H1 (cell line): ENCODE data around the gene SNRPD3. TPM values are rescaled to one million over a fixed set of nuclear protein-coding genes. Genes with fewer than 3 reads are reported as not detected.

Source experiments
- CTCF ChIA-PET: fragments of 300-600 bp; sonication (Branson Sonifier 250); formaldehyde crosslinking; loops from one replicate; lab custom pipeline; 2021; ENCODE audit not compliant: partially characterized antibody; lab: Charles Lee
- POLR2A ChIA-PET: fragments of 300-600 bp; sonication (Branson Sonifier 250); formaldehyde crosslinking; loops from one replicate; lab custom pipeline; 2021; ENCODE audit warnings: inconsistent platforms; ENCODE audit not compliant: partially characterized antibody; lab: Charles Lee
- DNase-seq, 2 experiments: peaks; one replicate each; pipeline versions ENCODE4 v3.0.0 to v3.0.0-alpha.2; 2010 to 2022; ENCODE audit warnings: low spot score in 2 of 2, low read depth in 1 of 2, mixed read lengths in 1 of 2
- FAIRE-seq: peaks from 2 replicates; lab custom pipeline; 2011; peaks lifted over from hg19 to GRCh38; lab: Jason Lieb, UNC
- H2AFZ ChIP-seq: 2 replicates; pipeline ENCODE4 v1.8.1; 2012; ENCODE audit warnings: low read length, inconsistent platforms
- H2AK5ac ChIP-seq: 2 replicates; pipeline ENCODE4 v1.6.1; 2013; ENCODE audit warnings: low read depth, low read length
- H2BK120ac ChIP-seq: replicated peaks from 2 replicates; pipeline ENCODE3; 2013; ENCODE audit warnings: low read depth, low read length, inconsistent platforms
- H2BK12ac ChIP-seq: 2 replicates; pipeline ENCODE4 v1.6.1; 2013; ENCODE audit warnings: low read depth, low read length
- H2BK15ac ChIP-seq: 2 replicates; pipeline ENCODE4 v1.6.1; 2013; ENCODE audit warnings: low read length
- H2BK20ac ChIP-seq: 2 replicates; pipeline ENCODE4 v1.6.1; 2013; ENCODE audit warnings: low read length
- H2BK5ac ChIP-seq: 2 replicates; pipeline ENCODE4 v1.6.1; 2013; ENCODE audit warnings: low read depth, low read length
- H3K14ac ChIP-seq: 2 replicates; pipeline ENCODE4 v1.6.1; 2013; ENCODE audit warnings: inconsistent platforms; ENCODE audit not compliant: insufficient read length
- H3K18ac ChIP-seq: 2 replicates; pipeline ENCODE4 v1.6.1; 2013; ENCODE audit warnings: low read length; ENCODE audit errors: extremely low read depth
- H3K23ac ChIP-seq: 2 replicates; pipeline ENCODE4 v1.6.1; 2013; ENCODE audit warnings: inconsistent platforms; ENCODE audit not compliant: insufficient read length
- H3K23me2 ChIP-seq: 2 replicates; pipeline ENCODE4 v1.6.1; 2013; ENCODE audit warnings: low read depth, low read length
- H3K27ac ChIP-seq: 2 replicates; pipeline ENCODE4 v1.6.1; 2011; ENCODE audit warnings: low read depth, low read length, inconsistent platforms
- H3K27me3 ChIP-seq, 4 experiments: replicated peaks in 1 of 4; 1 replicate in 1 of 4; 2 replicates in 3 of 4; pipeline versions ENCODE4 v1.6.1 to v1.8.1; 2011 to 2013; ENCODE audit warnings: low read length in 3 of 4, mild to moderate bottlenecking in 3 of 4, inconsistent platforms in 2 of 4, mixed read lengths in 2 of 4, moderate library complexity in 1 of 4; ENCODE audit not compliant: control insufficient read depth in 3 of 4, insufficient read depth in 3 of 4; ENCODE audit errors: extremely low read depth in 1 of 4
- H3K36me3 ChIP-seq, 4 experiments: 2 replicates each; pipeline versions ENCODE4 v1.6.1 to v1.8.1; 2011 to 2013; ENCODE audit warnings: mild to moderate bottlenecking in 4 of 4, low read length in 3 of 4, moderate library complexity in 2 of 4, control low read depth in 1 of 4, inconsistent platforms in 1 of 4; ENCODE audit not compliant: insufficient read depth in 4 of 4, control insufficient read depth in 2 of 4
- H3K4ac ChIP-seq: replicated peaks from 2 replicates; pipeline ENCODE3; 2013; ENCODE audit warnings: low read length, low read depth, mixed read lengths, inconsistent platforms; ENCODE audit not compliant: insufficient read length
- H3K4me1 ChIP-seq, 4 experiments: replicated peaks in 1 of 4; 1 replicate in 1 of 4; 2 replicates in 3 of 4; pipeline versions ENCODE4 v1.6.1 to v1.8.1; 2011 to 2013; ENCODE audit warnings: low read length in 3 of 4, inconsistent platforms in 2 of 4, mixed read lengths in 1 of 4; ENCODE audit not compliant: insufficient read depth in 4 of 4, control insufficient read depth in 3 of 4
- H3K4me2 ChIP-seq, 2 experiments: 2 replicates each; pipeline versions ENCODE4 v1.6.1 to v1.8.1; 2011 to 2013; ENCODE audit warnings: low read depth in 2 of 2, low read length in 2 of 2, control low read depth in 1 of 2, inconsistent platforms in 1 of 2, mild to moderate bottlenecking in 1 of 2; ENCODE audit not compliant: insufficient read depth in 1 of 2
- H3K4me3 ChIP-seq, 4 experiments: fragments of 200-600, 300-600 bp in 1 of 4; sonication (generic), shearing (Covaris generic), sonication (Bioruptor Twin) in 1 of 4; 2 replicates each; pipeline versions ENCODE4 v1.5.1 to v1.8.1; 2011 to 2016; ENCODE audit warnings: low read length in 4 of 4, low read depth in 3 of 4, control low read depth in 2 of 4, inconsistent platforms in 2 of 4, mild to moderate bottlenecking in 2 of 4, mixed read lengths in 1 of 4, moderate library complexity in 1 of 4; ENCODE audit not compliant: insufficient read depth in 2 of 4; ENCODE audit errors: extremely low read depth in 1 of 4
- H3K56ac ChIP-seq: replicated peaks from 2 replicates; pipeline ENCODE3; 2013; ENCODE audit warnings: low read depth, mild to moderate bottlenecking, mixed read lengths, low read length, inconsistent platforms; ENCODE audit not compliant: insufficient read length
- H3K79me1 ChIP-seq: 2 replicates; pipeline ENCODE4 v1.6.1; 2013; ENCODE audit warnings: low read depth, low read length, control low read depth
- H3K79me2 ChIP-seq, 2 experiments: 2 replicates each; pipeline versions ENCODE4 v1.6.1 to v1.8.1; 2012 to 2013; ENCODE audit warnings: low read length in 2 of 2, mild to moderate bottlenecking in 2 of 2, inconsistent platforms in 1 of 2; ENCODE audit not compliant: insufficient read depth in 2 of 2, control insufficient read depth in 1 of 2
- H3K9ac ChIP-seq, 4 experiments: replicated peaks in 1 of 4; 1 replicate in 1 of 4; 2 replicates in 3 of 4; pipeline versions ENCODE4 v1.6.1 to v1.8.1; 2011 to 2013; ENCODE audit warnings: low read depth in 3 of 4, low read length in 3 of 4, control low read depth in 2 of 4, mild to moderate bottlenecking in 2 of 4, moderate library complexity in 2 of 4, inconsistent platforms in 1 of 4; ENCODE audit errors: extremely low read depth in 1 of 4
- H3K9me3 ChIP-seq, 2 experiments: 2 replicates each; pipeline versions ENCODE4 v1.6.1 to v1.8.1; 2012 to 2013; ENCODE audit warnings: mild to moderate bottlenecking in 2 of 2, moderate library complexity in 2 of 2, control low read depth in 1 of 2, inconsistent platforms in 1 of 2, low read depth in 1 of 2, low read length in 1 of 2, mixed read lengths in 1 of 2; ENCODE audit not compliant: insufficient read depth in 2 of 2
- H4K20me1 ChIP-seq, 2 experiments: replicated peaks in 1 of 2; 2 replicates each; pipeline versions ENCODE3 to v1.8.1; 2011 to 2013; ENCODE audit warnings: inconsistent platforms in 2 of 2, low read length in 2 of 2, mild to moderate bottlenecking in 1 of 2; ENCODE audit not compliant: insufficient read depth in 2 of 2, control insufficient read depth in 1 of 2
- H4K5ac ChIP-seq: 2 replicates; pipeline ENCODE4 v1.6.1; 2013; ENCODE audit warnings: low read length, low read depth, mixed read lengths, inconsistent platforms; ENCODE audit not compliant: insufficient read length
- H4K8ac ChIP-seq: 2 replicates; pipeline ENCODE4 v1.8.0; 2013; ENCODE audit warnings: mild to moderate bottlenecking, moderate library complexity, low read length, inconsistent platforms; ENCODE audit not compliant: insufficient read depth; ENCODE audit errors: extremely low read depth
- H4K91ac ChIP-seq: replicated peaks from 2 replicates; pipeline ENCODE3; 2013; ENCODE audit warnings: low read length, mixed read lengths, inconsistent platforms; ENCODE audit not compliant: insufficient read length
- BACH1 ChIP-seq: IDR thresholded peaks from 2 replicates; pipeline ENCODE4 v1.6.1; 2012; ENCODE audit warnings: low read length, improper control_type of control experiment
- CREB1 ChIP-seq: IDR thresholded peaks from 2 replicates; pipeline ENCODE4 v1.6.1; 2012; ENCODE audit warnings: inconsistent platforms
- EP300 ChIP-seq, 2 experiments: IDR thresholded peaks; 1 replicate in 1 of 2; 2 replicates in 1 of 2; pipeline ENCODE4 v1.6.1; 2011 to 2012; ENCODE audit warnings: low read depth in 2 of 2, low read length in 2 of 2, mild to moderate bottlenecking in 2 of 2, borderline replicate concordance in 1 of 2, inconsistent platforms in 1 of 2, moderate library complexity in 1 of 2
- MAFK ChIP-seq: IDR thresholded peaks from 2 replicates; pipeline ENCODE4 v1.6.1; 2012; ENCODE audit warnings: low read depth, mild to moderate bottlenecking, improper control_type of control experiment, low read length
- NANOG ChIP-seq: IDR thresholded peaks from 2 replicates; pipeline ENCODE4 v1.6.1; 2011; ENCODE audit warnings: low read length, low read depth, mild to moderate bottlenecking, inconsistent platforms; ENCODE audit not compliant: insufficient read depth, poor library complexity, severe bottlenecking
- POU5F1 ChIP-seq: IDR thresholded peaks from 2 replicates; pipeline ENCODE4 v1.6.1; 2011; ENCODE audit warnings: low read depth, mild to moderate bottlenecking, low read length, moderate library complexity
- RAD21 ChIP-seq, 2 experiments: IDR thresholded peaks in 1 of 2; conservative IDR thresholded peaks in 1 of 2; 2 replicates each; pipeline ENCODE4 v1.6.1; 2011; ENCODE audit warnings: low read depth in 2 of 2, low read length in 2 of 2, improper control_type of control experiment in 1 of 2, inconsistent platforms in 1 of 2, mild to moderate bottlenecking in 1 of 2, moderate library complexity in 1 of 2
- RFX5 ChIP-seq: IDR thresholded peaks from 2 replicates; pipeline ENCODE4 v1.6.1; 2011; ENCODE audit warnings: low read depth, low read length, improper control_type of control experiment, borderline replicate concordance
- RXRA ChIP-seq: IDR thresholded peaks from 2 replicates; pipeline ENCODE4 v1.6.1; 2011; ENCODE audit warnings: low read depth, mild to moderate bottlenecking, low read length, moderate library complexity; ENCODE audit not compliant: insufficient read depth
- WGBS, 2 experiments: shearing (Covaris generic) in 1 of 2; methylation state at CpG; one replicate each; pipeline versions ENCODE4 v1.1.6 to v1.1.7; 2013 to 2015; ENCODE audit warnings: low lambda C conversion rate in 2 of 2, mixed read lengths in 2 of 2, inconsistent platforms in 1 of 2, low coverage in 1 of 2, missing lambda C conversion rate in 1 of 2; ENCODE audit not compliant: insufficient replicate concordance in 2 of 2, insufficient coverage in 1 of 2, insufficient read length in 1 of 2; ENCODE audit errors: extremely low coverage in 1 of 2, missing lambda C conversion rate in 1 of 2; 5-methylcytosine and 5-hydroxymethylcytosine counted together
- polyA plus RNA-seq, 7 experiments: library from polyadenylated mRNA; depleted of rRNA in 3 of 7; stranded (reverse) in 5 of 7; unstranded in 2 of 7; fragments of >200 nt in 5 of 7; fragments of 200-250 nt in 2 of 7; gene quantifications; 1 replicate in 5 of 7; 2 replicates in 1 of 7; 4 replicates in 1 of 7; pipeline versions ENCODE4 v1.2.1 to v1.2.3, GENCODE V29; 2011 to 2013; ENCODE audit warnings: missing spikeins in 2 of 7, mixed read lengths in 2 of 7
- total RNA-seq: library from RNA; stranded (reverse); fragmentation: NEBNext Ultra II Directional; extraction: Animal tissue kit (Norgen Biotek cat#: 25700); gene quantifications from 2 replicates; pipeline ENCODE4 v1.2.1, GENCODE V29; 2021
- TF ChIP-seq, protein P1 (sequence below): IDR thresholded peaks from 2 replicates; pipeline ENCODE4 v1.6.1; 2012; ENCODE audit warnings: inconsistent platforms

Gene SNRPD3
- total and polyA plus RNA-seq, 2 of the 8 experiments (the other 6 are each of a cell fraction or from before 2014, with no cell fraction given) = 200 to 455 TPM

DNA sequence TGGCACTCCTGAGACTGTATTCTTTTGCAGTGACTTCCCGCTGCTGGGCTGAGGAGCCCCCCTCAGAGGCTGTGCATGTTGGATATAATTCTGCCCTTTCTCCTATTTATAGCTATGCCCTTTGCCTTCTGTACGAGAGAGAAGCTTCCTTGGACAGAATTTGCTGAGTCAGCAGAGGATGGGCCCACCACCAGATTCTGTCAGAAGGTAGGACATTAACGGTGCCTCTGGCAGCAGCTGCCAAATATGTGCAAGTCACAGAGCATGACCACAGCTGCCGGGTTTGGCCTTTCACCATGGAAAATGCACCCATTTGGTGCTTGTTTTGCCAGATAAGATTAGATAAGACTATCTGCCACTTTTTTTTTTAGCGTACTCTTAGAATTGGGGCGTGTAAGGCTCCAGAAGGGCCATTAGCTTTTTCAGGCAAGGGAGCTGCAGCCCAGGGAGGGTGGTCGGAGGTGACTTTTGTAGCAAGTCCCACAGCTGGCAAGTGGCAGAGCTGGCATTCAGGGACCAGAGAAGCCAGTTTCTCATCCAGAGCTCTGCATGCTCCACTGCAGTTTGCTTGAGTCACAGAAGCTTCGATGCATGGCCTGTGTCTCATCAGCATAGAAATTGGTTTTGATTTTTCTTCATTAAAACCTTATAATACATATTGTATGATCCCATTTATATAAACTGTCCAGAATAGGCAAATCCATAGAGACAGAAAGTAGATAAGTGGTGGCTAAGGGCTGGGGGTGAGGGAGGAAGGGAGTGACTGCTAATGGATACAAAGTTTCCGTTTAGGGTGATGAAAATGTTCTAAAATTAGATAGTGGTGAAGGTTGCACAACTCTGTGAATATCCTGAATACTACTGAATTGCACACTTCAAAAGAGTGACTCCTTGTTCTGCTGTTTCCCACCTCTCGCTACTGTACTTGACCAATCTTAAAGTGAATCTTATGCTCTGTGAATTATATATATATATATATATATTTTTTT lies 44.9 kb upstream of the SNRPD3 start:
- Histone ChIP-seq H2BK120ac (no peak overlapping the region), H3K4me2 (no peak overlapping the region), H3K23me2 (no peaks in the 10 kb centered on the region), H3K4me1 (peaks cover 0 to 13% (median 9%) of the 10 kb centered on the region in 4 experiments; a peak in 4 of 7 replicates), H3K9ac (no peak overlapping the region), H3K27ac (no peak overlapping the region), H4K8ac (no peak overlapping the region), H3K14ac (no peak overlapping the region), H3K36me3 (no peaks in the 10 kb centered on the region), H2BK20ac (0 out of 2 replicates have a peak overlapping the region, but pooled peaks have one; percentile 40), H3K56ac (no peak overlapping the region), H3K27me3 (no peaks in the 10 kb centered on the region), H4K20me1 (no peaks in the 10 kb centered on the region), H2BK12ac (no peak overlapping the region), H3K9me3 (no peaks in the 10 kb centered on the region), H3K18ac (no peak overlapping the region), H3K4me3 (no peak overlapping the region), H3K79me1 (no peaks in the 10 kb centered on the region), H2AK5ac (no peak overlapping the region), H3K23ac (no peak overlapping the region), H3K4ac (no peak overlapping the region), H2AFZ (no peak overlapping the region), H3K79me2 (no peaks in the 10 kb centered on the region), H4K91ac (no peak overlapping the region), H2BK15ac (no peak overlapping the region), H4K5ac (no peak overlapping the region), H2BK5ac (no peak overlapping the region)
- ChIA-PET CTCF (interaction anchor here (0.7 to 7.6 kb wide), 4 partner anchors 8 to 89 kb away, joined by 3 to 70 read pairs (median 9); no protein-coding TSS in a partner anchor), POLR2A (interaction anchor here (0.6 kb wide), 1 partner anchor 11 kb away, joined by 3 read pairs; no protein-coding TSS in a partner anchor)
- 92% methylated on average over 10 of the region's 10 CpGs; no CpG with 5 or more reads in 1 of the 2 experiments for WGBS, 2 experiments
- DNase-seq = no peak
- no peak for FAIRE-seq
- no peak for TF ChIP-seq RAD21 (IDR thresholded peaks at IDR 0.05 in 1 of 2, conservative IDR thresholded peaks at IDR 0.05 in 1 of 2; ENCODE audit: low read depth in 2 of 2, low read length in 2 of 2)
- TF ChIP-seq NANOG = no peak
- TF ChIP-seq CREB1 = no peak
- TF ChIP-seq MAFK = peak; percentile 99
- TF ChIP-seq EP300 (IDR thresholded peaks at IDR 0.05; ENCODE audit: borderline replicate concordance in 1 of 2, low read depth in 2 of 2, low read length in 2 of 2) = no peak
- no peak for TF ChIP-seq RFX5
- TF ChIP-seq, protein P1, sequence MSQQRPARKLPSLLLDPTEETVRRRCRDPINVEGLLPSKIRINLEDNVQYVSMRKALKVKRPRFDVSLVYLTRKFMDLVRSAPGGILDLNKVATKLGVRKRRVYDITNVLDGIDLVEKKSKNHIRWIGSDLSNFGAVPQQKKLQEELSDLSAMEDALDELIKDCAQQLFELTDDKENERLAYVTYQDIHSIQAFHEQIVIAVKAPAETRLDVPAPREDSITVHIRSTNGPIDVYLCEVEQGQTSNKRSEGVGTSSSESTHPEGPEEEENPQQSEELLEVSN = no peak
- TF ChIP-seq POU5F1 = no peak
- no peak for TF ChIP-seq RXRA
- peak; percentile 69; the same call in 1 of the 2 replicates for TF ChIP-seq BACH1
